Measurements from ENCODE around the gene FBXO24. TPM values are rescaled to one million over a fixed set of nuclear protein-coding genes. Genes with fewer than 3 reads are reported as not detected.
"Not testable (repeated sequence)": the region's sequence is repeated elsewhere in the genome, so short reads cannot be mapped to it uniquely, and the experiment has no call there.

The FBXO24 gene
- total RNA-seq, result 0.38 and 0.42 TPM in 2 replicates

GRCh38 chr7:100586266-100587025 is at the start of gene FBXO24:
Gene FBXO24 (plus strand): TSS chr7:100586328. CDS start chr7:100586626, 298 bp downstream.
- DNase-seq, result peak; percentile 100
- peak within 1 kb of the TSS; percentile 96 for H3K27ac Mint-ChIP-seq
- H3K27me3 Mint-ChIP-seq, result peaks cover 6% of the 10 kb centered on the region
- peaks cover 3% of the 10 kb centered on the region for H3K36me3 Mint-ChIP-seq (ENCODE audit: low read depth)
- H3K4me3 Mint-ChIP-seq, result peak within 1 kb of the TSS; percentile 91
- H3K4me1 Mint-ChIP-seq, result peaks cover 30% of the 10 kb centered on the region
- no peaks in the 10 kb centered on the region for H3K9me3 Mint-ChIP-seq
- intact Hi-C loops (cut with micrococcal nuclease), result loop anchor here (1.0 to 10.0 kb wide), 12 partner anchors 19 to 462 kb away; partner anchors contain the start of genes AGFG2, GIGYF1, GNB2 and MBLAC1

GRCh38 chr7:100536695-100537094 is 49.4 kb upstream of the FBXO24 start:
- H3K4me3 Mint-ChIP-seq; H3K27me3 Mint-ChIP-seq; DNase-seq; H3K27ac Mint-ChIP-seq; H3K9me3 Mint-ChIP-seq; intact Hi-C loops (cut with micrococcal nuclease): not testable (repeated sequence)
- Mint-ChIP-seq H3K4me1 (peaks cover 25% of the 10 kb centered on the region), H3K36me3 (ENCODE audit: low read depth) (peaks cover 18% of the 10 kb centered on the region)

- Mint-ChIP-seq H3K27me3 (no peaks in the 10 kb centered on the region), H3K9me3 (peaks cover 4% of the 10 kb centered on the region), H3K36me3 (ENCODE audit: low read depth) (peaks cover 28% of the 10 kb centered on the region), H3K4me3 (peak overlapping the region; percentile 99), H3K4me1 (peaks cover 40% of the 10 kb centered on the region), H3K27ac (peak overlapping the region; percentile 99)
- intact Hi-C loops (cut with micrococcal nuclease), result loop anchor here (2.0 kb wide), 1 partner anchor 110 kb away; the partner anchor contains the start of genes MEPCE and ZCWPW1
- no peak for DNase-seq
Observed at GRCh38 chr7:100538348-100538653, 47.8 kb upstream of the FBXO24 start.

- Mint-ChIP-seq H3K4me1 (peaks cover 46% of the 10 kb centered on the region), H3K9me3 (peaks cover 4% of the 10 kb centered on the region), H3K36me3 (ENCODE audit: low read depth) (peaks cover 33% of the 10 kb centered on the region), H3K4me3 (peak within 1 kb of the TSS; percentile 99), H3K27me3 (no peaks in the 10 kb centered on the region), H3K27ac (peak within 1 kb of the TSS; percentile 99)
- peak; percentile 100 for DNase-seq
- intact Hi-C loops (cut with micrococcal nuclease), result loop anchor here (1.0 to 2.0 kb wide), 4 partner anchors 11 to 110 kb away; partner anchors contain the start of genes FBXO24, LRCH4, MEPCE and TSC22D4
Observed at GRCh38 chr7:100538654-100539435, 47.3 kb upstream of the FBXO24 start, which contains the start of gene AGFG2. Gene AGFG2 (plus strand): TSS chr7:100539203. CDS start chr7:100539347, 144 bp downstream.

- Mint-ChIP-seq H3K27me3 (no peaks in the 10 kb centered on the region), H3K4me3 (peak overlapping the region; percentile 99), H3K9me3 (peaks cover 4% of the 10 kb centered on the region), H3K27ac (peak overlapping the region; percentile 99), H3K36me3 (ENCODE audit: low read depth) (peaks cover 39% of the 10 kb centered on the region), H3K4me1 (peaks cover 52% of the 10 kb centered on the region)
- intact Hi-C loops (cut with micrococcal nuclease), result loop anchor here (1.0 to 10.0 kb wide), 5 partner anchors 11 to 415 kb away; partner anchors contain the start of genes FBXO24, LRCH4, MBLAC1 and MEPCE
- DNase-seq, result peak; percentile 74
Observed at GRCh38 chr7:100539436-100540006, 46.6 kb upstream of the FBXO24 start.

GRCh38 chr7:100540073-100540723 is 45.9 kb upstream of the FBXO24 start:
- H3K27me3 Mint-ChIP-seq, result no peaks in the 10 kb centered on the region
- H3K4me1 Mint-ChIP-seq, result peaks cover 59% of the 10 kb centered on the region
- intact Hi-C loops (cut with micrococcal nuclease), result loop anchor here (10.0 kb wide), 1 partner anchor 415 kb away; the partner anchor contains the start of gene MBLAC1
- peaks cover 4% of the 10 kb centered on the region for H3K9me3 Mint-ChIP-seq
- DNase-seq, result no peak
- H3K36me3 Mint-ChIP-seq (ENCODE audit: low read depth), result peaks cover 41% of the 10 kb centered on the region
- H3K4me3 Mint-ChIP-seq, result peak overlapping the region; percentile 99
- H3K27ac Mint-ChIP-seq, result peak overlapping the region; percentile 84

GRCh38 chr7:100541309-100541708 is 44.8 kb upstream of the FBXO24 start:
- not testable (repeated sequence) for H3K27me3 Mint-ChIP-seq, DNase-seq, H3K9me3 Mint-ChIP-seq
- Mint-ChIP-seq H3K27ac (peak overlapping the region; percentile 81), H3K4me1 (peaks cover 70% of the 10 kb centered on the region), H3K36me3 (ENCODE audit: low read depth) (peaks cover 41% of the 10 kb centered on the region), H3K4me3 (peak overlapping the region; percentile 99)
- intact Hi-C loops (cut with micrococcal nuclease), result loop anchor here (10.0 kb wide), 1 partner anchor 417 kb away; the partner anchor contains the start of gene MBLAC1

- no peaks in the 10 kb centered on the region for H3K27me3 Mint-ChIP-seq
- peaks cover 52% of the 10 kb centered on the region for H3K36me3 Mint-ChIP-seq (ENCODE audit: low read depth)
- H3K9me3 Mint-ChIP-seq, result peaks cover 4% of the 10 kb centered on the region
- H3K27ac Mint-ChIP-seq, result peak overlapping the region; percentile 99
- peaks cover 83% of the 10 kb centered on the region for H3K4me1 Mint-ChIP-seq
- intact Hi-C loops (cut with micrococcal nuclease), result loop anchor here (10.0 kb wide), 1 partner anchor 419 kb away; the partner anchor contains the start of gene MBLAC1
- H3K4me3 Mint-ChIP-seq, result peak overlapping the region; percentile 99
- no peak for DNase-seq
Observed at GRCh38 chr7:100543586-100543985, 42.5 kb upstream of the FBXO24 start.

GRCh38 chr7:100544386-100544785 is 41.7 kb upstream of the FBXO24 start:
- intact Hi-C loops (cut with micrococcal nuclease), result loop anchor here (2.0 to 10.0 kb wide), 2 partner anchors 14 to 420 kb away; partner anchors contain the start of gene MBLAC1
- no peak for DNase-seq
- H3K27me3 Mint-ChIP-seq, result no peaks in the 10 kb centered on the region
- H3K27ac Mint-ChIP-seq, result peak overlapping the region; percentile 99
- H3K36me3 Mint-ChIP-seq (ENCODE audit: low read depth), result peaks cover 54% of the 10 kb centered on the region
- peaks cover 4% of the 10 kb centered on the region for H3K9me3 Mint-ChIP-seq
- H3K4me1 Mint-ChIP-seq, result peaks cover 82% of the 10 kb centered on the region
- H3K4me3 Mint-ChIP-seq, result peak overlapping the region; percentile 99

GRCh38 chr7:100544967-100545359 is 41.2 kb upstream of the FBXO24 start:
- Mint-ChIP-seq H3K27me3 (no peaks in the 10 kb centered on the region), H3K36me3 (ENCODE audit: low read depth) (peaks cover 57% of the 10 kb centered on the region), H3K4me1 (peaks cover 82% of the 10 kb centered on the region), H3K9me3 (peaks cover 4% of the 10 kb centered on the region), H3K4me3 (peak overlapping the region; percentile 99), H3K27ac (peak overlapping the region; percentile 99)
- intact Hi-C loops (cut with micrococcal nuclease), result loop anchor here (1.0 to 10.0 kb wide), 4 partner anchors 14 to 420 kb away; partner anchors contain the start of genes FBXO24, LRCH4, MBLAC1 and TSC22D4
- no peak for DNase-seq

- no peaks in the 10 kb centered on the region for H3K27me3 Mint-ChIP-seq
- H3K36me3 Mint-ChIP-seq (ENCODE audit: low read depth), result peaks cover 60% of the 10 kb centered on the region
- peak overlapping the region; percentile 99 for H3K4me3 Mint-ChIP-seq
- intact Hi-C loops (cut with micrococcal nuclease), result loop anchor here (1.0 to 10.0 kb wide), 4 partner anchors 13 to 421 kb away; partner anchors contain the start of genes FBXO24, LRCH4, MBLAC1 and TSC22D4
- peak; percentile 79 for DNase-seq
- H3K4me1 Mint-ChIP-seq, result peaks cover 83% of the 10 kb centered on the region
- H3K27ac Mint-ChIP-seq, result peak overlapping the region; percentile 99
- H3K9me3 Mint-ChIP-seq, result peaks cover 4% of the 10 kb centered on the region
Observed at GRCh38 chr7:100545360-100546128, 40.6 kb upstream of the FBXO24 start.

All from activated CD4-positive, alpha-beta T cell treated with anti-CD3 and anti-CD28 coated beads, Interleukin-2, amount 10 ng/mL, durations not matched to agents 24 days and 14 days (primary cell).